GM20431 (cell line): ENCODE measurements around the gene PMVK.
"Not testable (repeated sequence)": the region's sequence is repeated elsewhere in the genome, so short reads cannot be mapped to it uniquely, and the experiment has no call there.

Experiments used
- in situ Hi-C: fragments of 300-500 bp; cut with MseI, MboI; formaldehyde crosslinking; loops from one replicate; pipeline ENCODE4 v1.15.0; 2020; ENCODE audit warnings: low sequenced_read_pairs; ENCODE audit not compliant: unreplicated experiment

Gene PMVK

DNA sequence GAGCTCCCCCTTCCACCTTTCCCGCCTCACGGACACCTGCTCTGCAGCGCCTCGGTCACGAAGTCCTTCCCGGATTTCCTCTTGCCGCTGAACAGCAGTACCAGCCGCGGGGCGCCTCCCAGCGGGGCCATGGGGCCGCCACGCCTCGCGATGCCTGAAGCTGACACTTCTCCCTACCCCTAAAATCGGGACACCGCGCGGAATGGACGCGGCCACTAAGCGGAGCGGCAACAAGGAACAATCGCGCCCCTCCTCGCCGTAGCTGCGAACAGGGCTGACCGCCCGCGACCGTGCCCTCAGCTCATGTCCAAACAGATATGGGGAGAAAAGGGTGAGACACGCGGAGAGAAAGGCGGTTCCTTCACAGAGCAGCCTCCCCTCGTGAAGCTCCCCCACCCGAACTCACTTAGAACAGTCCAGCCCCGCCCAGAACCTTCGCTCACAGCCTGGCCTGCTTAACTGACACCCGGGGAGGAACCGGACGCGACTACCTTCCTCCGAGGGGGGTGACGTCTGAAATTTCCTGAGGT lies at the start of gene PMVK:
TSS of gene PMVK (minus strand) at position 165 of the 530 bp plus-strand sequence. CDS start at position 131, 34 bp downstream.
- in situ Hi-C loops: no loop called here

DNA sequence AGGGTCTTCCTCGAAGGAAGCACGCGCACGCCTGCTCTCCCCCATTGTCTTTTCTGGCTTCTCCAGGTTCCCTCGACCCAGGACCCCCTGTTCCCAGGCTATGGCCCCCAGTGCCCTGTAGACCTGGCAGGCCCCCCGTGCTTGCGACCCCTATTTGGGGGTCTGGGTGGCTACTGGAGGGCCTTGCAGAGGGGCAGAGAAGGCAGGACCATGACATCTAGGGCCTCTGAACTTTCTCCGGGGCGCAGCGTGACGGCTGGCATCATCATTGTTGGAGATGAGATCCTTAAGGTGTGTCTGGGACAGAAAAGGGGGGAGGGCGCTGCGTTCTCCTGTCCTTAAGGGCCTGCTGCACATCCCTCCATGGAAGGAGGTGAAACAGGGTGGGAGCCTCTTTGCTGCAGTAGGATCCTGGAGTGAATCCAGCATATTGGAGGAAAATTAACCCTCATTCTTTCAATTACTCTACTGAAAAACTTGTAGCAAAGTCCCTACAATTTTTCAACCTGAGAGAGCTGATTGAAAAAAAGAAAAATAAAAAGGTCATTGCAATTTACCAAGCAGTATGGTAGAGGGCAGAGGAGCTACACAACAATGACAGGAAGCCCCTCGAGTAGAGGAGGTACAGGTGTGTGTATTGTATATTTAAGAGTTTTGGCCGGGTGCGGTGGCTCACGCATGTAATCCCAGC lies 47.4 kb upstream of the PMVK start:
- in situ Hi-C loops: no loop called here

DNA sequence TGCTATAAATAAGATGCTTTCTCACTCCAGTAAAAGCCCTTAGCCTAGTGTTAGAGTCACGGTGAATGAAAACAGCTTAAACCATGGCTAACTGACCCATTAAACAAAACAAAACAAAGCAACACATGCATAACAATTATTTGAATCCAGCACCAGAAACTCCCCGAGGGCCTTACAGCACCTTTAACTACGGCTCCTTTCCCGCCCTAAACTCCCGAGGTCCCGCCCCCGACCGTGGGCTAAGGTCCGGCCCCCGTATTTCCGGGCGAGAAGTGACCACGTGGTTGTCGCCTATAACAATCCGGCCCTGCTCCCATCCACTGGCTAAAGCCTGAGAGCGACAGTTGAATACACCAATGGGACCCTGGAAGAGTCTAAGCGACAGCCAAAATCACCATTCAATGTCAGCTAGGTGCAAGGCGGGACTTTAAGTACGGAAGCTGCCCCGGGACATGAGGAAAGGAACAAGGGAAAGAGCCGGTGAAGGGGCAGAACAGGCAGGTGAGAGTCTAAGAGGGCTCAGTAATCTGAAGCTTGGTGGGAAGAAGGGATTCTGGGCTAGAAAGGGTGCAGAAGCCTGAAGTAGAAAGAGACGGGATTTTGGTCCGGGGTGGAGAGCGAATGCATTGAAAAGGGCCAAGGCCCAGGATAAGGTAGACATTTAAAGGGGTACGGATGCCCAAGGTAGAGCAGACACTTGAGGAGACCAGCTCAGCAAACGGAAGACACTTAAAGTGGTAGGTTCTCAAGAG lies 46.6 kb upstream of the PMVK start, which contains the start of gene FLAD1:
TSS of gene FLAD1 (plus strand) at position 448 of the 752 bp plus-strand sequence. CDS start 351 bp downstream, outside the sequence.
- in situ Hi-C loops: no loop called here

DNA sequence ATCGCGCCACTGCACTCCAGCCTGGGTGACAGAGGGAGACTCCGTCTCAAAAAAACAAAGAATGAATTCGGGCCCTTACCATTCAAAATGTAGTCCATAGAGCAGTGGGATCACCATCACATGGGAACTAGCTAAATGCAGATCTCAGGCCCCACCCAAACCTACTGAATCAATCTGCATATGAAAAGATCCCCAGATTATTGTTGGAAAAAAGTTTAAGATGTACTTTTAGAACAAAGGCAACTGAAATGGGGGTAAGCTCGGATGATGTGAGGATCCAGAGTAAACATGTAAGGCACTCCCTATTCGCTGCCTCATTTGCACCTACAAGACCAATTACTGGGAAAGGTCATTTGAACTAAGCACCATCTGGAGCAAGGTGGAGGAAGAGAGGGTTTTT lies 45.8 kb upstream of the PMVK start:
- in situ Hi-C loops: no loop called here

DNA sequence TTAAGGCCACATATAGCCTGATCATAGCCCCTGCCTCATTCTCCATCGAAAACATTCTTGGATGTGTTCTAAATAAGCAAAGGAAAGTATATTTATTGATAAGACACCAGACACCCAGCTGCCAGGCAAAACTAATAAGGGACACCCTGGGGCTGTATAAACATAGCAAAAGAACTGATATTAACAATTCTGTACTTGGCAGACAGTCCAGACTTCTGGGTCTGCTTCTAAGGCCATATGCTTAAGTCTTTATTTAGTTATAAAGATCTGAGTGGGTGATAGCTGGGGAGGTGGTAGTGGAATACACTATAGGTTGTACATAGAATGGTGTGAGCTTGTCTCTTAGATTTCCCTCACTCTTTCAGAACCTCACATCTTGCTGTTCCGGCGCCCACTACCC lies 41.8 kb upstream of the PMVK start:
- in situ Hi-C loops: no loop called here

DNA sequence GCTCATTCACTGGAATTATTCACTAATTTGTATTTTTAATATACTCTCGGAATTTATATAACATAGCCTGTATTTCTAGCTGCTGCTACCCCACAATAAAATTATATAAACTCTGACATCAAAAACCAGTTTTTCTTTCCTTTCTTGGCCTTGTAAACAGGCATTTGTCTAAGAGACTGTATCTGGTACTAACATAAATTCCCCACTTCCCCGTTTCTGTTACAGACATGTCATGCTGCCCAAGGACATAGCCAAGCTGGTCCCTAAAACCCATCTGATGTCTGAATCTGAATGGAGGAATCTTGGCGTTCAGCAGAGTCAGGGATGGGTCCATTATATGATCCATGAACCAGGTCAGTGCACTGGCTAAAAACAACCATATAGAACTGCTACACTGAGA lies 41.2 kb upstream of the PMVK start:
- in situ Hi-C loops: not testable (repeated sequence)

DNA sequence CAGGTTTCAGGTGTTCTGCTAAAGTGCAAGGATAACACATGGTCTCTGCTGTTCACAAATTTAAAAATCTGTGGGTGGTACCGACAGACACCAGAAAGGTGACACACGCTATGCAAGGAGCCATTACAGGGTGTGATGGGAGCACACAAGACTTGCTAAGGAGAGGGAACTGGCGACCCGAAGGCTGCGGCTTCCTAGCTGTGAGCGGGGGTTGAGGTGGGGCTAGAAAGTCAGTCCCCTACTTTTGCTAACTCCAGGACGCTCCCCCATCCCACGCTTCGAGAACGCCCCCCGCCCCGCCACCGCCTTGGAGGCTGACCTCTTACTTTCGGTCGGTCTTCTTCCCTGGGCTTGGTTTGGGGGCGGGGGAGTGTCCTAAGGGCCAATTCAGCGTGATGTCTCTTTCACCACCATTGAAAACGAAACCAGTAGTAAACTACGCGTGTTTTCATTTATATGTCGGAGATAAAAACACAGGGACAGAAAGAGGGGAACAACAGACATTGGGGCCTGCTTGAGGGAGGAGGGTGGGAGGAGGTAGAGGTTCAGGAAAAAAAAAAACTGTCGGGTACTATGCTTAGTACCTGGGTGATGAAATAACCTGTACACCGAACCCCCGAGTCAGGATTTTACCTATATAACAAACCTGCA lies 39.0 kb upstream of the PMVK start:
- in situ Hi-C loops: no loop called here

DNA sequence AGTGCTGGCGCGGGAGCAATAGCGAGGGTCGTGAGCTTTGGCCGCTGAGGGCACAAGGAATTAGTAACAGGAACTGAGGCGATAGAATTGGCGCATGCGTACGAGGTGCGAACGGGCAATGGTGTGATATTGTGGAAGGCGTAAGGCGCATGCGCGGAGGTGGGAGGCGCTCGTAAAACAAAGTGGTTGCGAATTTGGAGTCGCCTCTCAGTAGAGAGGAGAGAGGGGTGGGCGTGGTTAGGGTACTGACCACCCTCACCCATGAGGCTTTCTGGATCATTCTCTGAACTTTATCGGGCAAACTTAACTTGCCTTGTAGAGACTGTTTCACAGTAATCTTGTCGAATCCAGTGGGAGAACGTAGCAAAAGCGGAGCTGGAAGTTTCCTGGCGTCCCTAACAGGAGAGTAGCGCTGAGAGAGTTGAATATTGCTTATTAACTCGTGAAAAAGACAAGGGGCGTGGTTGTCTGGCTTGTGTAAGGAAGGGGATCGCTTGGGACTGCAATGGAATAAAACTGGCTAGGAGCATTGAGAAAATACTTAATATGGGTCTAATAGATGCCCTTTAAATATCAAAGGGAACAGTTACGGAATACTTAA lies 38.4 kb upstream of the PMVK start:
- in situ Hi-C loops: no loop called here

DNA sequence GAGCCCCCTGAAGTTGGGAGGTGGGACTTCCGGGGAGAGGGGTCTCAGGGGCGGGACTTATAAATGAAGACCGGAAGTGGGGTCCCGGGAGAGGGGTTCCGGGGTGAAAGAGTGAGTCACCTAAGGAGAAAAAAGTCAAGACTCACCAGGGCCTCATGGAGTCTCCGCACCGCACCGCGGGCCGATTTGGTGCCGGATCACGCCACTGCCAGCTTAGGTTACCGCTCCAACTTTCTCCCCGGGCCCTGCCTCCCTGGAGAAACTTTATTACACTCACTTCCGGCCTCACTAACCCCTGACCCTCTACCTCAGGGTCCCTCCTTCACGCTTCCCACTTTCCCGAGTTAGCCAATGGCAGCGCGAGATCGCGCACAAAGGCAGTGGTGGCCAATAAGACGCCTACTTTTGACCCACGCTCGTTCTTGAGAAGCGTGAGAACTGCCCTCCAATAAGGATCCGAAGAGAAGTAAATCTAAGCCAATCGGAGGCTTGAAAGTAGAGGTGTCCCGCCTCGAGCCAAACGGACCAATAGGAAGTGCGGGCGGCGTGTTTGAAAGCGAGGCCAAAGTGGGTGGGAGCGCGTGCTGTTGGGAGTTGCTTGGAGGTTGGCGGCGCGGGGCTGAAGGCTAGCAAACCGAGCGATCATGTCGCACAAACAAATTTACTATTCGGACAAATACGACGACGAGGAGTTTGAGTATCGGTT lies 37.7 kb upstream of the PMVK start, which contains the start of gene CKS1B:
TSS of gene CKS1B (plus strand) at position 580 of the 706 bp plus-strand sequence. CDS start at position 645, 65 bp downstream.
- in situ Hi-C loops: no loop called here

DNA sequence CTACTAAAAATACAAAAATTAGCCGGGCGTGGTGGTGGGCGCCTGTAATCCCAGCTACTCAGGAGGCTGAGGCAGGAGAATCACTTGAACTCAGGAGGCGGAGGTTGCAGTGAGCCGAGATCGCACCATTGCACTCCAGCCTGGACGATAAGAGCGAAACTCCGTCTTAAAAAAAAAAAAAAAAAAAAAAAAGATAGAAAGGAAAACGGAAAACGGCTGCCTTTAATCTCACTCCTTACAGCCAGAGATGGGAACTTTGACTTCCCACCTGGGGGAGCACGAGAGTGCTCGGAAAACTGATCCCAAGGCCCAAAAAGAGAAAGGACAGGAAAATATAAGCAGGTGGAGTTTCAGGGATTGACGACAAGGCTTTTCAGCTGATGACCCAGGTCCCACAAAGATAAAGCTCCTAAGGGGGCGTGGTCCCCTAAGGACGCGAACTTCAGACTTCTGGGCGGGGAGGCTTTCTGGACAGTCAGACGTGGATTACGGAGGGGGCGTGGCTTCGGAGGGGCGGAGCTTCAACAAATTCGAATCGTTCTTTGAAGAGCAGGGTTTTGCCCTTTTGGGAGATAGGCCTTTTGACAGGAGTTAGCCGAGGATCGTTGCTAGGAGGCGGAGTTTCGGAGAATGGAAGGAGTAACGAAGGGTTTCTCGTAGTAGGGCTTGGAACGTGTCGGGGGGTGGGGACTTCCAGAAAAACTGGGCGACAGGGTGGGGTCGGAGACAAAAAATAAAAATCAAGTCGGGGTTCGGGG lies 37.0 kb upstream of the PMVK start:
- in situ Hi-C loops: no loop called here

DNA sequence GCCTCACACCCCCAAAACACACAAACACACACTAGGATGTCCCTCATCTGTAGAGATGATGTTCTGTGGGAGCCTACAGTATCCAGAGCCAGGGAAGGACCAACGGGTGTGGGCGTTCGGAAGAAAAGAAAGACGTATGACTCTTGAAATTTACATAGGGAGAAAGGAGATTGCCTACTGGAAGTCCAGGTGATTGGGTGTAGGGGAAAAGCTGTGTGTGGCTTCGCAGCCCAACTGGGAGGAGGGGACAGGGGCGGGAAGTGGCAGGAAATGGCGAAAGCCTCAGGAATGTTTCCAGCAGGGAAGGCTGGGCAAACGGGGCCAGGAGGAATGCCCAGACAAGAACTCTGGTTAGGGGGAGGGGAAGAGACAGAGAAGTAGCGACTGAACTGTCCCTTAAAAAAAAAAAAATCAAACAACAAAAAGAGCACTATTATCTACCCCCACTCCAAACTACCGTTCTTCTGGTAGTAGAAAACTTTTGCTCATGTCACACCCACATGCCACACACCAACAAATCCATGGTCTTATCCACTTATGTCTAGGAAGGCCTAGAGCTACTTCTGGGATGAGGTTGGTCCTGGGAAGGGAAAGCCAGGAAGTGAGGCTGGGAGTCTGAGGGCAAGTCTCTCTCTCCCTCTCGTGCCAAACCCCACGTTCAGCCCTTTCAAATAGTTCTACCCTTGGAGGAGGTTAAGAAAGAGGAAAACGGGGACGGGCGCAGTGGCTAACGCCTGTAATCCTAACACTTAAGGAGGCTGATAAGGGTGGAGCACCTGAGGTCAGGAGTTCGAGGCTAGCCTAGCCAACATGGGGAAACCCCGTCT lies 36.2 kb upstream of the PMVK start:
- in situ Hi-C loops: no loop called here

DNA sequence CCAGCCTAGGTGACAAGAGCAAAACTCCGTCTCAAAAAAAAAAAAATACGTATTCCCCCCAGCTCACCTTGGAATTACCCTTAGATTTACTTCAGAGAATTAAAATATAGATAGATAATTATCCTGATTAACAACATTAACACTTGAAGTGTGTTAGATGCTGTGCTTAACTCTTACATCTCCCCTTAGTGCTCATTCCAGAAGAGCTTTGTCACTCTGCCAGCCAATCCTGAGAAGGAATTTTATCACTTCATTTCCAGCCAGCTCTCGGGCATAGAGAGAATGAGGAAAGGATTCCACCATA lies 35.6 kb upstream of the PMVK start:
- in situ Hi-C loops: no loop called here

DNA sequence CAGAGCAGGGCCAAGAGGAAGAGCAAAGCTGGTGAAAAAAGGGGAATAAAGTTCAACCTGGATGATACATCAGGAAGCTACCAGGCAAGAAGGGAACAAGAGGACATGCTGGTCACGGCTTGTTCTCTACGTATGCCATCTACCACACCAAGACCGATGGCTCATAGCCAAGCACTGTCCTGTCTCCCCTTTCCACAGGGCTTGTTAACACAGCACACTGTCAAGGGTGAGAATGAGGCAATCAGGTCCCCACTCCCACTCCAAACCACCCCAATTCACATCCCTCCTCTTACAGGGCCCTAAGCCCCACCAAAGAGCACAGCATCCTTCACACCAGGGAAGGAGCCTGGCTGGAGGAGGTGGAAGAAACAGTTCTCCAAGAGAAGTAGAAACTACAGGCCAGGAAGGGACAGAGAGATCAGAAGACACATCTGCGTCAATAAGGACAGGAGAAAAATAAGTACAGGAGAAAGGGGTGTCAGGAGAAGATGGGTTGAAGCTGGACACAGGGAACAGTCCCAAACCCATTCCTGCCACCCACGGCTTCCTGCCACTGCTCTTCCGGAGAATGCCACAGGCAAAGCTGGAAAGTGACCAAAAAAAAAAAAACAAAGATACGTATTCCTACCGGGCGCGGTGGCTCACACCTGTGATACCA lies 35.0 kb upstream of the PMVK start:
- in situ Hi-C loops: no loop called here

DNA sequence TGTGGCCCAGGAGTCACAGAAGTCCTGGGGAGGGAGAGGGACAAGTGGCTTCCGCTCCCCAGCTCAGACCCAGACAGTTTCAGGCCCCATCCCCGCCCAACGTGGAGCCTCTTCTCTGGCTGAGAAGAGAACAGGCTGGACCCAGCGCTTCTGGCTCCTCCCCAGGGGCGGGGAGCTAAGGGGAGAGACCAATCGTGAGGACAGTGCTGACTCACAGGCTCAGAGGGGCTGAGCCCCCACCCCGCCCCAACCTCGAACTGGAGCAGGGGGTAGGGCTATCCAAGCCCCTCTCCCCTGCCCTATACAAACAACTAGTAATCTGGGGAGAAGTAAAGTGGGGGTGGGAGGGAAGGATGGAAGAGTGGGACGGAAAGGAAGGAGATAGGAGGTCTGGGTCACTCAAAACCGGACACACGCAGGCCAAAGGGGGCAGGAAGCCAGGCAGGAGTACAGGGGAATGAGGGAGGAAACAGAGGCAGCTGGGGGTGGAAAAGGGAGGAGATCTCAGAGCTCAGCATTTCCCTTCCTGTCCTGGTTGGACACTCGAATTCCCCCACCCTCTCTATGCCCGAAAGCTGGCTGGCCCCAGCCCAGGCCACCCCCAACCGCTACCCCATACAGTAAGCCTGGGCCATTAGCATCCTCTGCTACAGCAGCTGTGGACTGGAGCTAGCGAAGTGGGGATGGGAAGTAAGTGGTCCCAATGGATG lies 34.3 kb upstream of the PMVK start, which contains the start of gene SHC1:
TSS of gene SHC1 (minus strand) at position 117 of the 710 bp plus-strand sequence. CDS start 221 bp downstream, outside the sequence.
- in situ Hi-C loops: no loop called here

DNA sequence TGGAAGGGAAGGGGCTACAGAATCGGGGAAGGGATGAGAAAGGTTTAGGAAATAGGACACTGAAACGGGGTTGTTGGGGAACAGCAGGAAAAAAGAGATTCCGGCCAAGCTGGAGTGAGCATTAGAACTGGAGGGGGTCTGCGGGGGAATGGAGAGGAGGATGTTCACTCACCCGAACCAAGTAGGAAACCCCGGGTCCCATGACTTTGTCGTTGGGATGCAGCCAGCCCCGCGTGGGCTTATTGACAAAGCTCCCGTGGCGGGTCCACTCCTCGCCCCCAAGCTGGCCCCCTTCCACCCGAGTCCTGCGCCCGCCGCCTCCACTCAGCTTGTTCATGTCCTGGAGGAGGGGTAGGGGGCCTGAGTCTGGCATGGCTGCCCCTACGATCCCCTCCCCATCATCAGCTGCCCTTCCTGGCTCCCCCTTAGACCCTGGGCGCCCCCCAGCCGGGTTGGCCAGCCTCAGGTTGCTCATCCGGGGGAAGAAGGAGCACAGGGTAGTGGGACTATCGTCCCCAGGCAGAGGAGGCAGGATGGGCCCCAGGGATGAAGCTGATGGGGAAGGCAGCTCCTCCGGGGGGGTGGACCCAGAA lies 33.4 kb upstream of the PMVK start:
- in situ Hi-C loops: no loop called here

DNA sequence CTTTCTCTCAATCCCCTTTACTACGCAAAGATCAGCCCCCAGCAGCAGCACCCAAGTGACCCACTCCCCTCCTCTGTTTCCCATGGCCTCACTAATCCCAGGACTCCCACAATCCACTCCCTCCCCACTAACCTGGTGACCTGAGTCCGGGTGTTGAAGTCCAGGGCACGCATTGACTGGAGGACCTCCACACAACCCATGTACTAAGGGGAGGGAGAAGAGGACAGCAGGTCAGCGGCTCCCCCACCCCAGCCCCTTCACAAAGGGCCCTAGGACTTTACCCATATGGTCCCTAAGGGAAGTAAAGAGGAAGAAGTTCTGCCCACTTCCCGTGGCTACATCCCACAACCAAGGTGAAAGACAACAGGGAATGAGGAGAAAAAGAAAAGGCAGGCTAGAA lies 32.7 kb upstream of the PMVK start:
- in situ Hi-C loops: no loop called here

DNA sequence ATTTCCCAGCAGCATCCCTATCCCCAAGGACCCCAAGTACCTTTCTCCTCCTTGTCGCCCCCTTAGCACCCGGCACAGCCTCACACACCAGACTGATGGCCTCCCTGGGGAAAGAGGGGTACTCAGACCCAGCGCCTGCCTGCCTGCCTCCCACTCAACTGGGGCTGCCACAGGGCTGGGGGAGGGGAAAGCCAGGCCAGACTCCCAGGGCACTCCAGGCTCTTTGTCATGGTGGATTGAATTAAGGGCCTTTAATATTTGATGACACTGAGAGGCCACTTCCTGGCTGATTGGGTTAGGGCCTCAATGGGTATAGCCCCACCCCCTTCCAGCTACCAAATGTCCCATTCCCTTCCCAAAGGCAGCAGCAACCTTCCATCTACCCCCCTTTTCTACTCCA lies 32.2 kb upstream of the PMVK start:
- in situ Hi-C loops: no loop called here
